DOHH2 (cell line): Measurements from ENCODE around the gene GFI1.

Experiments used
- EZH2phosphoT487 ChIP-seq: fragments of 200-600 bp; sonication (generic); IDR thresholded peaks from 2 replicates; pipeline ENCODE4 v1.6.1; 2017; ENCODE audit warnings: borderline replicate concordance, mild to moderate bottlenecking, antibody characterized with exemption, low read length, moderate library complexity, mixed read lengths
- TF ChIP-seq, protein P1 (sequence below): fragments of 200-600 bp; sonication (generic); IDR thresholded peaks from one replicate; pipeline ENCODE4 v1.5.1; 2014; ENCODE audit warnings: antibody characterized with exemption, mild to moderate bottlenecking, low read depth, low read length; ENCODE audit not compliant: poor library complexity, severe bottlenecking

DNA sequence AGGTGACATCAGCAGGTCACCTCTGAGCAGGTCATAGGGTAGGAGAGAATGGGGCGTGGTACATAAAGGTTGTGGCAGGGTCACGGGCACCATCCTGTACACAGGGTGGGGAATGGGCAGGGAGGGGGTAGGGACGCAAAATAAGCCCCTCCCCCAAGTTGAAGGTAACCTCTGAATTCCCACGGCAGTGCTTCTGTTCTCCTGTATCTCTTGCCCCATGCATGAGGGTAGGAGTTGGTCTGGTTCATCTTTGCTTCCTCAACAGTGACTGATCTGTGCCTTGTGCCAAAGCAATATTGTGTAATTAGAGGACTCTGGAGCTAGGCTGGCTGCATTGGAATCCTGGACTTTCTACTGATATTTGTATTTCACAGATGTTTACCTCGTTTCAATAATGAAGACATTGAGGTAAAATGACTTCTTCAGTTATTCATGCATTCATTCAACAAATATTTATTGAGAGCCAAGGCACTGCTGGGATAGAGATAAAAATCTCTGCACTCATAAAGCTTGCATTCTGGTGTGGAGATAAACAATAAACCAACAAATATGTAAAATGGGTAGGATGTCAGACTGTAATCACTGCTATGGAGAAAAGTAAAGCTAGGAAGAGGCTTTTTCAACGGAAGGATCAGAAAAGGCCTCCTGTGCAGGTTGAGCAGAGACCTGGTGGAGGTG is 18.4 kb upstream of the GFI1 start:
- TF ChIP-seq, protein P1, sequence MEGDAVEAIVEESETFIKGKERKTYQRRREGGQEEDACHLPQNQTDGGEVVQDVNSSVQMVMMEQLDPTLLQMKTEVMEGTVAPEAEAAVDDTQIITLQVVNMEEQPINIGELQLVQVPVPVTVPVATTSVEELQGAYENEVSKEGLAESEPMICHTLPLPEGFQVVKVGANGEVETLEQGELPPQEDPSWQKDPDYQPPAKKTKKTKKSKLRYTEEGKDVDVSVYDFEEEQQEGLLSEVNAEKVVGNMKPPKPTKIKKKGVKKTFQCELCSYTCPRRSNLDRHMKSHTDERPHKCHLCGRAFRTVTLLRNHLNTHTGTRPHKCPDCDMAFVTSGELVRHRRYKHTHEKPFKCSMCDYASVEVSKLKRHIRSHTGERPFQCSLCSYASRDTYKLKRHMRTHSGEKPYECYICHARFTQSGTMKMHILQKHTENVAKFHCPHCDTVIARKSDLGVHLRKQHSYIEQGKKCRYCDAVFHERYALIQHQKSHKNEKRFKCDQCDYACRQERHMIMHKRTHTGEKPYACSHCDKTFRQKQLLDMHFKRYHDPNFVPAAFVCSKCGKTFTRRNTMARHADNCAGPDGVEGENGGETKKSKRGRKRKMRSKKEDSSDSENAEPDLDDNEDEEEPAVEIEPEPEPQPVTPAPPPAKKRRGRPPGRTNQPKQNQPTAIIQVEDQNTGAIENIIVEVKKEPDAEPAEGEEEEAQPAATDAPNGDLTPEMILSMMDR: no peak
- no peak for TF ChIP-seq EZH2phosphoT487
